ENCODE results near the gene IL11. TPM values are rescaled to one million over a fixed set of nuclear protein-coding genes. Genes with fewer than 3 reads are reported as not detected.

The IL11 gene
- total and polyA plus RNA-seq, 4 donors: 0.26 to 0.74 (median 0.41) TPM; not detected in 1

DNA sequence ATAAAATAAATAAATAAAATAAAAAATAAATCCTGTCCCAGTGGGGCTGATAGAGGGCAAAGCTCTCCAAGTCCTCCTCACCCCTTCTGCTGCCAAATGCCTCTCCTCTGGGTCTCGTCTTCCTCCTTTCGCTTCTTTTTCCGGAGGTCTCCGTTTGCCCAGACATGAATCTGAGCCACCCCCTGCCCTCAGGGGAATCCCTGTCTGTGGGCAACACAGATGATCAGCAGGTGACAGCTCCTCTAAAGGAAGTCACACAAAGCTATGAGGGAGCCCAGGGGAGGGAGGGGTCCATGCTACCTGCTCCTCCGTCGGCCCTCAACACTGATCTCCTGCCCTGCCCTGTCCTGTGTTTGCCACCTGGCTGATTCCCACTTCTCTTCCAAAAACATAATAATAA, 45.6 kb downstream of the IL11 start:
- DNase-seq: no peak
- 71 to 88% methylated on average over 6 of the region's 6 CpGs for WGBS, 2 donors

GRCh38 chr19:55322204-55322885, 47.9 kb downstream of the IL11 start:
- TF ChIP-seq, protein P1, sequence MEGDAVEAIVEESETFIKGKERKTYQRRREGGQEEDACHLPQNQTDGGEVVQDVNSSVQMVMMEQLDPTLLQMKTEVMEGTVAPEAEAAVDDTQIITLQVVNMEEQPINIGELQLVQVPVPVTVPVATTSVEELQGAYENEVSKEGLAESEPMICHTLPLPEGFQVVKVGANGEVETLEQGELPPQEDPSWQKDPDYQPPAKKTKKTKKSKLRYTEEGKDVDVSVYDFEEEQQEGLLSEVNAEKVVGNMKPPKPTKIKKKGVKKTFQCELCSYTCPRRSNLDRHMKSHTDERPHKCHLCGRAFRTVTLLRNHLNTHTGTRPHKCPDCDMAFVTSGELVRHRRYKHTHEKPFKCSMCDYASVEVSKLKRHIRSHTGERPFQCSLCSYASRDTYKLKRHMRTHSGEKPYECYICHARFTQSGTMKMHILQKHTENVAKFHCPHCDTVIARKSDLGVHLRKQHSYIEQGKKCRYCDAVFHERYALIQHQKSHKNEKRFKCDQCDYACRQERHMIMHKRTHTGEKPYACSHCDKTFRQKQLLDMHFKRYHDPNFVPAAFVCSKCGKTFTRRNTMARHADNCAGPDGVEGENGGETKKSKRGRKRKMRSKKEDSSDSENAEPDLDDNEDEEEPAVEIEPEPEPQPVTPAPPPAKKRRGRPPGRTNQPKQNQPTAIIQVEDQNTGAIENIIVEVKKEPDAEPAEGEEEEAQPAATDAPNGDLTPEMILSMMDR (IDR thresholded peaks at IDR 0.05; ENCODE audit: control extremely low read depth, extremely low read depth): no peak
- 43 to 48% methylated on average over 12 of the region's 12 CpGs for WGBS, 2 donors
- Histone ChIP-seq H3K4me3 (no peak overlapping the region), H3K27ac (ENCODE audit: low read depth in 1 of 2, low read length in 1 of 2) (no peak overlapping the region), H3K27me3 (ENCODE audit: control insufficient read depth in 3 of 3, insufficient read depth in 3 of 3, low read length in 2 of 3) (no peaks in the 10 kb centered on the region), H3K9me3 (ENCODE audit: control insufficient read depth in 4 of 4, insufficient read depth in 3 of 4, low read length in 3 of 4) (no peaks in the 10 kb centered on the region), H3K9ac (ENCODE audit: insufficient read depth in 1 of 2, low read length in 2 of 2) (no peak overlapping the region), H3K36me3 (ENCODE audit: control insufficient read depth in 4 of 4, insufficient read depth in 4 of 4, low read length in 4 of 4) (no peaks in the 10 kb centered on the region), H3K4me1 (ENCODE audit: control insufficient read depth in 5 of 5, insufficient read depth in 5 of 5, low read length in 5 of 5) (no peaks in the 10 kb centered on the region)
- DNase-seq: no peak
- no peak for ATAC-seq (ENCODE audit: insufficient read depth, low FRiP score)

More for the DNA sequence above, 45.6 kb downstream of the IL11 start:
- ATAC-seq (ENCODE audit: insufficient read depth, low FRiP score): no peak
- Histone ChIP-seq H3K9me3 (ENCODE audit: control insufficient read depth in 4 of 4, insufficient read depth in 3 of 4, low read length in 3 of 4) (no peaks in the 10 kb centered on the region), H3K27me3 (ENCODE audit: control insufficient read depth in 3 of 3, insufficient read depth in 3 of 3, low read length in 2 of 3) (no peaks in the 10 kb centered on the region), H3K4me3 (no peak overlapping the region), H3K4me1 (ENCODE audit: control insufficient read depth in 5 of 5, insufficient read depth in 5 of 5, low read length in 5 of 5) (peaks cover 0 to 4% (median 0%) of the 10 kb centered on the region in 5 donors), H3K27ac (ENCODE audit: low read depth in 1 of 2, low read length in 1 of 2) (peak overlapping the region in 1 of 2 donors; percentile 68), H3K9ac (ENCODE audit: insufficient read depth in 1 of 2, low read length in 2 of 2) (no peak overlapping the region), H3K36me3 (ENCODE audit: control insufficient read depth in 4 of 4, insufficient read depth in 4 of 4, low read length in 4 of 4) (no peaks in the 10 kb centered on the region)
- TF ChIP-seq, protein P1 (IDR thresholded peaks at IDR 0.05; ENCODE audit: control extremely low read depth, extremely low read depth): no peak

GRCh38 chr19:55321466-55322137, 48.7 kb downstream of the IL11 start:
- DNase-seq: no peak
- TF ChIP-seq, protein P1 (IDR thresholded peaks at IDR 0.05; ENCODE audit: control extremely low read depth, extremely low read depth): no peak
- 44 to 60% methylated on average over 9 of the region's 9 CpGs for WGBS, 2 donors
- Histone ChIP-seq H3K4me1 (ENCODE audit: control insufficient read depth in 5 of 5, insufficient read depth in 5 of 5, low read length in 5 of 5) (no peaks in the 10 kb centered on the region), H3K9me3 (ENCODE audit: control insufficient read depth in 4 of 4, insufficient read depth in 3 of 4, low read length in 3 of 4) (no peaks in the 10 kb centered on the region), H3K27me3 (ENCODE audit: control insufficient read depth in 3 of 3, insufficient read depth in 3 of 3, low read length in 2 of 3) (no peaks in the 10 kb centered on the region), H3K36me3 (ENCODE audit: control insufficient read depth in 4 of 4, insufficient read depth in 4 of 4, low read length in 4 of 4) (peaks cover 0 to 3% (median 0%) of the 10 kb centered on the region in 4 donors), H3K27ac (ENCODE audit: low read depth in 1 of 2, low read length in 1 of 2) (no peak overlapping the region), H3K4me3 (no peak overlapping the region), H3K9ac (ENCODE audit: insufficient read depth in 1 of 2, low read length in 2 of 2) (no peak overlapping the region)
- no peak for ATAC-seq (ENCODE audit: insufficient read depth, low FRiP score)
